ENCODE results near the gene CCNI2. TPM values are rescaled to one million over a fixed set of nuclear protein-coding genes. Genes with fewer than 3 reads are reported as not detected.
"Not testable (repeated sequence)": the region's sequence is repeated elsewhere in the genome, so short reads cannot be mapped to it uniquely, and the experiment has no call there.

The CCNI2 gene
- total RNA-seq, 4 donors from 2014 or later, result not detected

- H3K4me1 ChIP-seq, result no peaks in the 10 kb centered on the region
- intact Hi-C loops (cut with DNase I; ENCODE audit: low total_unique reads), result no loop called here
- no peak overlapping the region for H3K27ac ChIP-seq
- H3K9me3 ChIP-seq, result no peaks in the 10 kb centered on the region
- no peaks in the 10 kb centered on the region for H3K27me3 ChIP-seq
- TF ChIP-seq CTCF (IDR thresholded peaks at IDR 0.05) (no peak), POLR2A (IDR thresholded peaks at IDR 0.05) (no peak)
- H3K4me3 ChIP-seq, result no peak overlapping the region
- no peak for DNase-seq
- no peaks in the 10 kb centered on the region for H3K36me3 ChIP-seq
Observed at GRCh38 chr5:132797651-132798050, 50.4 kb downstream of the CCNI2 start.

GRCh38 chr5:132799392-132799791 lies 52.2 kb downstream of the CCNI2 start:
- no peak overlapping the region for H3K4me3 ChIP-seq
- H3K27ac ChIP-seq, result no peak overlapping the region
- H3K9me3 ChIP-seq, result no peaks in the 10 kb centered on the region
- H3K36me3 ChIP-seq, result no peaks in the 10 kb centered on the region
- H3K27me3 ChIP-seq, result no peaks in the 10 kb centered on the region
- no peak for DNase-seq
- TF ChIP-seq POLR2A (IDR thresholded peaks at IDR 0.05), result no peak
- no peak for TF ChIP-seq CTCF (IDR thresholded peaks at IDR 0.05)
- no peaks in the 10 kb centered on the region for H3K4me1 ChIP-seq
- intact Hi-C loops (cut with DNase I; ENCODE audit: low total_unique reads), result no loop called here

GRCh38 chr5:132800545-132800944 lies 53.3 kb downstream of the CCNI2 start:
- intact Hi-C loops (cut with DNase I; ENCODE audit: low total_unique reads), result no loop called here
- DNase-seq, result no peak
- Histone ChIP-seq H3K9me3 (no peaks in the 10 kb centered on the region), H3K36me3 (no peaks in the 10 kb centered on the region), H3K4me1 (no peaks in the 10 kb centered on the region), H3K27ac (no peak overlapping the region), H3K4me3 (no peak overlapping the region), H3K27me3 (no peaks in the 10 kb centered on the region)
- TF ChIP-seq POLR2A (IDR thresholded peaks at IDR 0.05) (no peak), CTCF (IDR thresholded peaks at IDR 0.05) (no peak)

- H3K4me3 ChIP-seq, result no peak overlapping the region
- H3K27me3 ChIP-seq, result no peaks in the 10 kb centered on the region
- H3K9me3 ChIP-seq, result no peaks in the 10 kb centered on the region
- H3K27ac ChIP-seq, result no peak overlapping the region
- intact Hi-C loops (cut with DNase I; ENCODE audit: low total_unique reads), result no loop called here
- H3K4me1 ChIP-seq, result no peaks in the 10 kb centered on the region
- no peak for TF ChIP-seq POLR2A (IDR thresholded peaks at IDR 0.05)
- TF ChIP-seq CTCF (IDR thresholded peaks at IDR 0.05), result no peak
- no peaks in the 10 kb centered on the region for H3K36me3 ChIP-seq
- DNase-seq, result no peak
Observed at GRCh38 chr5:132802044-132802684, 54.9 kb downstream of the CCNI2 start.

GRCh38 chr5:132802685-132803066 lies 55.5 kb downstream of the CCNI2 start:
- H3K27me3 ChIP-seq; H3K36me3 ChIP-seq; H3K9me3 ChIP-seq; intact Hi-C loops (cut with DNase I; ENCODE audit: low total_unique reads); H3K4me3 ChIP-seq; H3K27ac ChIP-seq; H3K4me1 ChIP-seq; DNase-seq: not testable (repeated sequence)

Other genes with a start within 250 kb of the CCNI2 start
- gene IL5, start 203.9 kb upstream of the CCNI2 start, total RNA-seq, result not detected
- gene RAD50, start 190.4 kb upstream of the CCNI2 start, total RNA-seq, result 10 to 100 TPM; 13.8 to 50.0 (median 32.6) TPM
- gene IL13, start 89.3 kb upstream of the CCNI2 start, total RNA-seq, result under 1 TPM in 1 of 4 donors, not detected in 3; 0.73 TPM
- gene IL4, start 73.4 kb upstream of the CCNI2 start, total RNA-seq, result not detected
- 100 to 1,000 TPM in 1 of 4 donors, 10 to 100 TPM in 2, 1 to 10 TPM in 1; 5.9 to 203 (median 19.5) TPM for gene KIF3A, start 9.9 kb upstream of the CCNI2 start, total RNA-seq
- 10 to 100 TPM; 17.7 to 49.4 (median 36.4) TPM for gene SEPTIN8, start 29.8 kb downstream of the CCNI2 start, total RNA-seq
- under 1 TPM in 3 of 4 donors, not detected in 1; under 0.01 to 0.14 (median 0.12) TPM for gene SOWAHA, start 65.9 kb downstream of the CCNI2 start, total RNA-seq
- 10 to 100 TPM in 3 of 4 donors, 1 to 10 TPM in 1; 5.0 to 28.0 (median 12.3) TPM for gene SHROOM1, start 83.2 kb downstream of the CCNI2 start, total RNA-seq
- gene GDF9, start 119.0 kb downstream of the CCNI2 start, total RNA-seq, result 1 to 10 TPM in 1 of 4 donors, under 1 TPM in 2, not detected in 1; 0.18 to 1.8 (median 0.62) TPM
- 100 to 1,000 TPM in 2 of 4 donors, 10 to 100 TPM in 2; 30.5 to 196 (median 115) TPM for gene UQCRQ, start 119.2 kb downstream of the CCNI2 start, total RNA-seq
- 1 to 10 TPM in 2 of 4 donors, under 1 TPM in 1, not detected in 1; 0.88 to 3.4 (median 1.1) TPM for gene LEAP2, start 126.2 kb downstream of the CCNI2 start, total RNA-seq
- 100 to 1,000 TPM in 1 of 4 donors, 10 to 100 TPM in 3; 39.1 to 104 (median 66.5) TPM for gene AFF4, start 216.2 kb downstream of the CCNI2 start, total RNA-seq

Data from uterus (tissue), 4 donors.